K562 (cell line): ENCODE data around the gene ERP27. TPM values are rescaled to one million over a fixed set of nuclear protein-coding genes. Genes with fewer than 3 reads are reported as not detected.
A peak's percentile ranks its signal among the peaks of the same experiment; 100 is the strongest.

Experiments
- BACH1 ChIP-seq: fragments of 200-800 bp; sonication (Bioruptor generic); IDR thresholded peaks from 2 replicates; pipeline ENCODE4 v1.6.1; 2016; ENCODE audit warnings: missing genetic modification characterization, missing compliant biosample characterization
- EHMT2 ChIP-seq: fragments of 450-650 bp; IDR thresholded peaks from 2 replicates; pipeline ENCODE4 v1.6.1; 2018; ENCODE audit warnings: antibody characterized with exemption
- ETS2 ChIP-seq: IDR thresholded peaks from 2 replicates; pipeline ENCODE4 v1.6.1; 2016; ENCODE audit warnings: borderline replicate concordance, missing genetic modification characterization, mild to moderate bottlenecking, moderate library complexity, missing compliant biosample characterization; ENCODE audit not compliant: poor library complexity, severe bottlenecking
- KAT8 ChIP-seq: fragments of 450-650 bp; IDR thresholded peaks from 2 replicates; pipeline ENCODE4 v1.6.1; 2016; ENCODE audit warnings: low read depth, mild to moderate bottlenecking
- MAFF ChIP-seq: IDR thresholded peaks from 2 replicates; pipeline ENCODE4 v1.6.1; 2012; ENCODE audit warnings: low read length, improper control_type of control experiment
- MAFK ChIP-seq: IDR thresholded peaks from 2 replicates; pipeline ENCODE4 v1.6.1; 2011; ENCODE audit warnings: low read length, improper control_type of control experiment
- MYBL2 ChIP-seq, 2 experiments: fragments of 450-650 bp in 1 of 2; sonication (generic) in 1 of 2; formaldehyde crosslinking in 1 of 2; IDR thresholded peaks; 2 replicates each; pipeline versions ENCODE4 v1.6.1 to v1.8.1; 2017 to 2022; ENCODE audit warnings: borderline replicate concordance in 1 of 2, inconsistent platforms in 1 of 2, low read depth in 1 of 2, mild to moderate bottlenecking in 1 of 2, missing genetic modification reagents in 1 of 2, moderate library complexity in 1 of 2
- NFE2L1 ChIP-seq: fragments of 450-650 bp; IDR thresholded peaks from 2 replicates; pipeline ENCODE4 v1.6.1; 2016; ENCODE audit warnings: missing genetic modification characterization, low read depth, mild to moderate bottlenecking, missing compliant biosample characterization, moderate library complexity, borderline replicate concordance
- PREB ChIP-seq: sonication (generic); formaldehyde crosslinking; IDR thresholded peaks from 2 replicates; pipeline ENCODE4 v1.8.1; 2023; ENCODE audit warnings: mild to moderate bottlenecking, missing genetic modification reagents
- RFX1 ChIP-seq: fragments of 450-650 bp; IDR thresholded peaks from 2 replicates; pipeline ENCODE4 v1.6.1; 2016; ENCODE audit warnings: mild to moderate bottlenecking, moderate library complexity
- SMARCA4 ChIP-seq: fragments of 450-650 bp; IDR thresholded peaks from 2 replicates; pipeline ENCODE4 v1.6.1; 2016
- ZBTB49 ChIP-seq: sonication (generic); formaldehyde crosslinking; IDR thresholded peaks from 2 replicates; pipeline ENCODE4 v1.8.0; 2022; ENCODE audit warnings: missing genetic modification reagents, mild to moderate bottlenecking, borderline replicate concordance
- ZNF316 ChIP-seq: fragments of 450-650 bp; IDR thresholded peaks from 2 replicates; pipeline ENCODE4 v1.6.1; 2016
- ZNF384 ChIP-seq: IDR thresholded peaks from 2 replicates; pipeline ENCODE4 v1.6.1; 2012; ENCODE audit warnings: low read depth, low read length, improper control_type of control experiment
- ZNF766 ChIP-seq: fragments of 200-800 bp; sonication (Bioruptor generic); conservative IDR thresholded peaks from 2 replicates; pipeline ENCODE4 v1.6.1; 2016; ENCODE audit warnings: missing genetic modification characterization, missing compliant biosample characterization
- polyA plus RNA-seq, 8 experiments: library from polyadenylated mRNA; depleted of rRNA in 4 of 8; stranded (reverse) in 5 of 8; unstranded in 3 of 8; fragments of >200 nt; fragmentation: Nextera tagmentation in 2 of 8; fragmentation: Illumina TruSeq in 1 of 8; extraction: Ambion mirVana in 2 of 8; extraction: Trizol in 1 of 8; gene quantifications; 2 replicates each; pipeline versions ENCODE4 v1.2.1 to v1.2.3, GENCODE V29; 2011 to 2014; ENCODE audit warnings: inconsistent platforms in 1 of 8, missing spikeins in 1 of 8
- total RNA-seq, 7 experiments: library from RNA; depleted of rRNA in 6 of 7; stranded (reverse); fragments of >200 nt in 6 of 7; fragmentation: Illumina TruSeq in 2 of 7; extraction: Trizol in 2 of 7; gene quantifications; 2 replicates each; pipeline versions ENCODE4 v1.2.1 to v1.2.3, GENCODE V29; 2011 to 2021; ENCODE audit warnings: low replicate concordance in 1 of 7

Gene ERP27
- total and polyA plus RNA-seq, 9 of the 15 experiments (the other 6 are each of a cell fraction or from before 2014, with no cell fraction given) = 0.07 to 0.27 (median 0.11) TPM; not detected in 6

GRCh38 chr12:14970473-14970872, 32.1 kb upstream of the ERP27 start (continued):
- TF ChIP-seq SMARCA4 (peak; percentile 41; the same call in 1 of the 2 replicates), KAT8 (no peak), NFE2L1 (tag) (peak; percentile 81), PREB (no peak), ZBTB49 (no peak), ZNF766 (0 out of 2 replicates have a peak, but pooled peaks have one; percentile 53), BACH1 (tag) (peak; percentile 93), EHMT2 (0 out of 2 replicates have a peak, but pooled peaks have one; percentile 38), MYBL2 (IDR thresholded peaks at IDR 0.05; ENCODE audit: low read depth) (0 out of 2 replicates have a peak, but pooled peaks have one; percentile 12), MYBL2 (CRISPR knock-in tag; IDR thresholded peaks at IDR 0.05; ENCODE audit: borderline replicate concordance) (no peak), MAFF (peak; percentile 85), ZNF384 (peak; percentile 66), ZNF316 (peak; percentile 94), ETS2 (tag) (no peak), RFX1 (no peak), MAFK (peak; percentile 81)
